Activated CD8-positive, alpha-beta memory T cell treated with anti-CD3 and anti-CD28 coated beads for 1 hour (primary cell): ENCODE data around the gene GAGE12J.
"Not testable (repeated sequence)": the region's sequence is repeated elsewhere in the genome, so short reads cannot be mapped to it uniquely, and the experiment has no call there.

Source experiments
- DNase-seq, 2 donors: peaks; one replicate each; pipeline ENCODE4 v3.0.0-alpha.2; 2020; ENCODE audit warnings: low read depth in 1 of 2; ENCODE audit errors: extremely low read depth in 1 of 2

Gene GAGE12J

GRCh38 chrX:49309401-49309981, 12.3 kb upstream of the GAGE12J start:
- no peak for DNase-seq

- no peak for DNase-seq
Observed at GRCh38 chrX:49310371-49310770, 11.5 kb upstream of the GAGE12J start.

GRCh38 chrX:49312176-49312575, 9.7 kb upstream of the GAGE12J start:
- no peak for DNase-seq

- DNase-seq: no peak
Observed at GRCh38 chrX:49316085-49316484, 5.8 kb upstream of the GAGE12J start.

GRCh38 chrX:49322266-49322665, 429 bp downstream of the GAGE12J start:
- DNase-seq: not testable (repeated sequence)

GRCh38 chrX:49323735-49324134, 1.9 kb downstream of the GAGE12J start:
- not testable (repeated sequence) for DNase-seq

GRCh38 chrX:49330421-49330820, 8.6 kb downstream of the GAGE12J start:
- not testable (repeated sequence) for DNase-seq

- DNase-seq: not testable (repeated sequence)
Observed at GRCh38 chrX:49331282-49331681, 9.4 kb downstream of the GAGE12J start, which contains the start of gene GAGE13. Gene GAGE13, plus strand, starts transcription at chrX:49331582. Its CDS starts 1,156 bp downstream, at chrX:49332738.

GRCh38 chrX:49331841-49332240, 10.0 kb downstream of the GAGE12J start:
- not testable (repeated sequence) for DNase-seq

GRCh38 chrX:49341449-49341848, 19.6 kb downstream of the GAGE12J start:
- not testable (repeated sequence) for DNase-seq

- not testable (repeated sequence) for DNase-seq
Observed at GRCh38 chrX:49344496-49345175, 22.8 kb downstream of the GAGE12J start.

- not testable (repeated sequence) for DNase-seq
Observed at GRCh38 chrX:49345402-49345801, 23.6 kb downstream of the GAGE12J start.

GRCh38 chrX:49346150-49346549, 24.3 kb downstream of the GAGE12J start:
- not testable (repeated sequence) for DNase-seq
